ENCODE data around the gene PSME3IP1.

Gene PSME3IP1

DNA sequence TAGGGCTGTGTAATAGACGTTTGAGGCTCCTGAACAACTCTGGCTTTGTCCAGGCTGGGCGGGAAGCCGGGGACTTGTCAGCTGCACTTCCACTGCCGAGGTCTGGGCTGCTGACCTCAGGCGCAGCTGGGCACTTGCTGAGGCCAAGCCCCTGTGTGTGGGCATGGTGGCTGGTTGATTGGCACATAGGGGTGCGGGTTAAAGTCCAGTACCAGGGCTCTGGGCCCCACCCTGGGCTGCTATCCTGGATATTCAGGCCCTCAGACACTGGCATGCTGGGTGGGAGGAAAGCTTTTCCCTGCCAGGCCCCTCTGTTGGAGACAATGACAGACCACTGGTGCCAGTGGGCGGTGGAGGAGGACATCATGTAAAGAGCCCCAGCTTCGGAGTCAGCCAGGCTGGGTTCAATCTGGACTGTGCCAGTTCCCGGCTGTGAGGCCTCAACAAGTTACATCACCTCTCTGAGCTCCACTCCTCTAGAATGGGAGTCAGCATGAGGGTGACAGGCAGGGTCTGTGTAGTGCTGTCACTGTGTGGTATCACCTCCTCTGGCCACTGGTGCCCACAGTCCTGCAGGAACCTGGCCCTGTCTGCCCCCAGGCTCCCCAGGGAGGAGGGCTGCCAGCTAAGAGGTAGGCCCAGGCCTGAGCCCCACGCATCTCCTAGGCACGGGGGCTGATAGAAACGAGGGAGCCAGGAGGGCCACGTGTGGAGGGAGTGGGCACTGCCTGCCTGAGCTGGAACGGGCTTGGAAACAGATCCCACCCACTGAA, 42.5 kb downstream of the PSME3IP1 start:
- no peak for DNase-seq

DNA sequence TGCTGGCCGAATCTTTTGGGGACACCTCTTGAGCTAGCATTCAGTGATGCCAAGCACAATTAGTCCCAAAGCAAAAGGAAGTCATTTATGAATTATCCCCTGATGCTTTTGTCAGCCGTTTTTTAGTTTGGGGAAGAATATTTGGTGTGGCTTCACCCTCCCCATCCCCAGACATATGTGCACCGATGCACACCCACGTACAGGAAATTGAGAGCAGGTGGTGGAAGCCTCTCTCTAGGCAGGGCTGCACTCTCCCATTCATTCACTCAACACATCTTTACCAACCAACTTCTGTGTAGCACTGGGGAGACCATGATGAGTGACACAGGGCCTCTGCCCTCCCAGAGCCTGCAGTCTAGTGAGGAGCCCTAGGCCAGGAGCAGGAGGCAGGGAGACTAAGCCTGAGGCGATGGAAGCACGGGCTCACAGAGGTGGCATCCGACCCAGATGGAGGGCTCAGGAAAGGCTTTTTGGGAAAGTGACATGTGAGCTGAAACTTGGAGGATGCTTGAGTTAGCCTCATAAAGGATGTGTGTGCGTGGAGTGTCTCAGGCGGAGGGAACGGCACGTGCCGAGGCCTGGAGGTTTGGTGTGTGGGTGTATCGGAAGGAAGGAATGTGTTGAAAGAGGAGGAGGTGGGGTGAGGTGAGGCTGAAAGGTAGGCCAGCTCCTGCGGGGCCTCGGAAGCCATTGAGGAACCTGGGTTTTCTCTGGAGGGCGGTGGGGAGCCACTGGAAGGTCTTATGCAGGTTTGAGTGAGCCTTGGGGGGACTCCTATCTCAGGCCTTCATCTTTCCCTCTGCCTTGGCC, 43.8 kb downstream of the PSME3IP1 start:
- no peak for DNase-seq

DNA sequence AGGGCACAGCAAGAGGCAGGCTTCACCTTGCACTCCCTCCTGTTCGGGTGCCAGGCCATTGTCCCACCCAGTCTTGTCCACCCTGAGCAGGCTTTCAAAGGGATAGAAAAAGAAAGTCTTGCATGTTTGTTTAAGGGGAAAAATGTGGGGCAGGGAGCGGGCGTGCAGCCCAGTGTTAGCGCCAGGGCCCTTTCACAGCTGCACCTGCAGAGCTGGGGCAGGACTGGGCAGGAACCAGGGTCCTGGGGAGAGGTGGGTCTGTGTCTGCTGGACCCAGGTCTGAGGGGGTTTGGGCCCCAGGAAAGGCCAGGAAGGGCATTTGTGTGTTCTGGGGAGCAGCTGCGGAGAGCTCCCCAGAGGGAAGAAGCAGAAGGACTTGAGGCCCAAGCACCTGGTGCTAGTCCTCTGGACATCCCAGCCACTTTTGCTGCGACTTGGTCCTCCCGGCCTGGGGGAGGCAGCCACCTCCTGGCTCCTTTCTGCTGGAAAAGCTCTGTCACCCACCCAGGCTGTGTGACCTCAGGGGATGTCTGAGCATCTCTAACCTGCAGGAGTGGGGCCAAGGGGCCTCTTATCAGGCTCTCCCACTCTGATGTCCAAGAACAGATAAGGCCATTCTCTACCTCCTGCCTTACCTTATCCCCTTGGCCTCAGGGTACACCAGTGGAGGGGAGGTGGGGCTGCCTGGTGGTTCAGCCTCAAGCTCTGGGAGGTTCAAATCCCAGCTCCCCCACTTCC, 44.7 kb downstream of the PSME3IP1 start:
- no peak for DNase-seq

DNA sequence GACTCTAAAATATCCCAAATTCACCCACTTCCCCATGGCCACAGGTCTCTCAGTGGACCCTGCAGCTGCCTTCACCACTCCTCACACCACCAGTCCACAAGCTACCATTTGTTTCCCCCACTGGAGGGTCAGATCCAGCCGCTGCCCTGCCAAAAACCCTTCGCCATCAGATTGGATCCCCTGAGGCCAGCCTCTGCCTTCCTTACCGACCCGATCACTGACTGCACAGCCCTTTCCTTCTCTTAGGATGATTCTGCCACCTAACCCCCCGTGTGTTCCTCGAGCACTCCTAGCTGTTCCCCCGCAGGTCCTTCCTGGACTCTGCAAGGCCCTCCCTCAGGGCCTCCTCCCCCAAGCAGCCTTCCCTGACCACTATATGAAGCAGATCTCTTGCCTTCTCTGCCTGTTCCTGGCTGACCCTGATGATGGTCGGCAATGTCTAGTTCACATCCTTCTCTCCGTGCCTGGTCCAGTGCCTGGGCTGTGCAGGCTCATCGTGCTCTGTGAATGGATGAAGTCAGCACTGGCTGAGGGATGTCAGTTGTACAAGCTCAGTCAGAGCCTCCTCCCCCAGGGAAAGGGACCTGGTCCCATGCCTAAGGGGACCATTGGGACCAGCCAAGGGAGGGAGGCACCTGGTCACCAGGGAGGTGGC, 47.4 kb downstream of the PSME3IP1 start:
- no peak for DNase-seq

DNA sequence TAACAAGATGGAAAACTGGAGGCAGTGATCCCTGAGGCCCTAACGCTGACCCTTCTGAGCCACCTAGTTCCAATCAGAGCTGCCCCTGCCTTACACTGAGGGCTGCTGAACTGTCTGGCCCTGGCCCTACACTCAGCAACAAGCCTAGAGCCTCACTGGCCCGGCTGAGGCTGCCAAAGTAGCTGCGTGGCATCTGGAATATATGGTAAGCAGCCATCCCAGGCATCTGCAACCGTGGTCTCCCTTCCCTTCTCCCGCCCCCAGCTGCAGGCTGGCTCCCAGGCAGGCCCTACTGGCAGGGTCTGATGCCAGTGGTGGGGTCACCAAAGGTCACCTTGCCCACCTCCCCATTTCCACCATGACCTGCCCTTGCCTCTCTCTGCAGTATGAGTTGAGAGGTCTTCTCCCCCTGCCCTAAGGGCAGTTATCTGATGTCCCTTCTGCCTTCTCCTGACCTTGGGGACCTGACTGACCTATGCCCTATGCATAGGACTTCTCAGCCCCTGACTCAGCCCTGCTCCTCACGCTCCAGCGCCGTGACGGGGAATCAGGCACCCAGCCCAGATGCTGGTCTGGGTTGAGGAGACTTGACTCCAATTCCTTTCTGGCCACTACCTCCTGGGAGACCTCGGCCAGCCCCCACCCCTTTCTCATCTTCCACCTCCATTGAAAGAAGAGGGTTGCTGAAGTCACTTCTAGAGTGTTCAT, 48.1 kb downstream of the PSME3IP1 start:
- DNase-seq = no peak

DNA sequence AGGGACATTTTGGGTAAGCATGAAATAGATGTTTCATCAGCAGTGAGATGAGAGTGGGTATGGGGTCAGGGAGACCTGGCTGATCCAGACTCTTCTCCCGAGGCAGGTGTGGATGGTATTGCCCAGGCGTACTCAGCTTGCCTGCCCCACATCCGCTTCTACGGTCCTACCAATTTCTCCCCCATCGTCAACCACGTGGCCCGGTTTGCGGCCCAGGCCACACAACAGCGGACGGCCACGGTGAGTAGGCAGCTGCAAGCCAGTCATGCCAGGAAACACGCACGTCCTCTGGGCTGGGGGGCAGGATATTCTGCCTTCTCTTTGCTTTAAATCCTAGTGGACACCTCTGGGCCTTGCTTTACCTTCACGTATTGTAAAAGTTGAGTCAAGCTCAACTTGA, 48.8 kb downstream of the PSME3IP1 start:
- no peak for DNase-seq

DNA sequence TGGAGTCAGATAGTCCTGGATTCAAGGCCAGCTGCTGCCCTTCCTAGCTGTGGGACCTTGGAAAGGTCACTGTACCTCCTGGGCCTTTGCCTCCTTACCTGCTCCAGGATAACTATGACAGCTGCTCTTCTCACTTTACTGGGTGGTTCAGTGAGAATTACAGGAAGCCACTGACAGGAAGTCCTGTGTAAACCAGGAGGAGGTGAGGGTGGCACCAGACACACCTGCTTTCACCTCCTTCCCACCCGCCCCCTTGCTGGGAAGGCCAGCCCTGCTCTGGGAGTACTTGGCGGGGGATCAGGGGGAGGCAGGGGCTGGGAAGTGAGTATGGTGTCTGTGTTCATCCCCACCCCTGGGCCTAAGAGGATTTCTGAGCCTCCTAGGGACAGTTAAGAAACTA, 50.9 kb downstream of the PSME3IP1 start:
- DNase-seq = no peak

DNA sequence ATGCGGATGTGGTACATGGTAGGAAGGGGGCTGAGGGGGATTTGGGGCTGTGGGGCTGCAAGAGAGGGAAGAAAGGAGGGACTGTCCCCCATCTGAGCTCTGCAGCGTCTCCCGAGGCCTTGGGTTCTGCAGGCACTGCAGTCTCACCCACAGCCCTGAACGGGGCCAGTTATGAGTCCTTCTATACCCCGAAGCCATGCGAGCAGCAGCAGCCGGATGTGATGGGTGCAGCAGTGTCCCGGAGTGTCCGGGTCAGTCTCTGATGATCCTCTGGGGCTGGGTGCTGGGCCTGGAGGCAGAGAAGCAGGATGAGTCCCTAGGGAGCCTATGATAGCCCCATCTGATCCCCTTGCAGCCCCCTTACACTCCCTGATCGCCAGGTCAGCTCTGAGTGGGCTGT, 52.0 kb downstream of the PSME3IP1 start:
- no peak for DNase-seq

DNA sequence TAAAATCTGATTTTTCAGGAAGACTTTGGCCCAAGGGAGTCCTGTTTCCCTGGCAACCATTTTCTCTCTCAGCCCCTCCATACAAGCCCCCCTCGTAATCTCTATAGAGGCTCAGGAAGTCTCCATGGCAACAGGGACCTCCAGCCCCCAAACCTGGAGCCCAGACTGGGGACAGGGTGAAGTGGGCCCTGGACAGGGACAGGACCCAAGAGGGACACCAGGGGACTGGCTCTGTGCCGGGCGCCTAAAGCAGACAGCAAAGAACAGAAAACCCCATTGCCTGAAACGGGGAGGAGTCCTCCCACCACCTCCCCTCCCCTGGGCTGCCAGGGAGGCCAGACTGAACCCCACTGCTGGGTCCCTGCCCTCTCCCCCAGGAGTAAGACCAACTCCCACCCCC, 52.8 kb downstream of the PSME3IP1 start:
- DNase-seq = no peak

DNA sequence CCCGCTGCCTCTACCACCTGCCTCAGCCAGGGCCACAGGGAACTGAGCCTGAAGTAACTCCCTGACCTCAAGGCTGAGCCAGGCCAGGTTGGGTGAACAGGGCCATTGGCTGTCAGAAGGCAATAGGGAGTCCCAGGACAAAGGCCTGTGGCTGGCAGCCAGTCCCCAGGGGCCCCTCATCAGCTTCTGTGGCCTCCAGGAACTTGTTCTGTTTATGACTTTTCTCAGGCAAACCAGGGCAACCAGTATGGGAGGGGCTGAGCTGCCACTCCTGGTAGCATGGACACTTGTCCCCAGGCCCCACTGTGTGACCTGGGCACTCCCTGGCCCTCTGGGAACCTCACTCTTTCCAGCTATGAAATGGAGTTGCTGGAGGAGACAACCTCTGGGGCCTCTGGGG, 53.4 kb downstream of the PSME3IP1 start:
- DNase-seq = no peak

DNA sequence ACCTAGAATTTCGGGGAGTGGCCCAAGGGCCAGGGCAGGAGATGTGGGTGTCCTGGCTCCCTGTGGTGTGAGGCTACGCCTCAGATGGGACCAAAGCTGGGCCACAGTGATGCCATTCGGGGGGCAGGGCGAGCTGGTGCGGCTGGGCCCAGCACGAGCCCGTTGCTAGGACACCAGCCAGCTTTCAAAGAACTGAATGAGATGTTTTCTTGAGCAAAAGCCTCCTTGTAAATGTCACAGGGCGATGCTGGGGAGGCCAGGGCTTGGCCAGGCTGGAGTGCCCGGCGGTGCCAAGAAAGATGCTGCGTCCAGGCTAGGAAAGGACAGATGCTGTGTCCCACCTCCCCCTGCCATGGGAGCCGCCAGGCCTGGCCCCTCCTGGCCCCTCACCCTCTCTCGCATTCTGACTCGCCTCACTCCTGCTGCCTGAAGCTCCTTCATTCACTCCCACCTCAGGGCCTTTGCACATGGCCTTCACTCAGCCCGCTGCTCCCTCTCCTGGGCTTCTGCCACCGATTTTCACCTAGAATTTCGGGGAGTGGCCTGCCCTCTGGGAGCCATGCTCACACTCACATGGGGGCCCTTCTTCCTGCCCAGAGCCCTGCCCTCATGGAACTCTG, 54.4 kb downstream of the PSME3IP1 start:
- DNase-seq = no peak

DNA sequence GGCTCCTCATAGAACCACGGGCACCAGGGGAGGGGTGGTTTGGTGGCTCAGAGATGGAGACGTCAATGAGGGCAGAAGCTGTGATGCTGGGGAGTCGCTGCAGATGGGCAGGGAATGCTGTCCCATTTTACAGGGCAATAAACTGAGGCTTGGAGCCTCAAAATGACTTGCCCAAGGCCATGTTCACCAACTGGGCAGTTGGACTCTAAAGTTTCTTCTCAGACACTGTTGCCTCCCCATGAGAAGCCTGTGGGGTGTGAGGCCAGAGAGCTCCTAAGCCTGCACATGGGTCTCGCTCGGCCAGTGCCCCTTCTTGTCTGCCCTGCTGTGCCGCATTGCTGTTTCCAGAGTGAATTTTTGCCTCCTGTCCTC, 54.9 kb downstream of the PSME3IP1 start:
- no peak for DNase-seq

DNA sequence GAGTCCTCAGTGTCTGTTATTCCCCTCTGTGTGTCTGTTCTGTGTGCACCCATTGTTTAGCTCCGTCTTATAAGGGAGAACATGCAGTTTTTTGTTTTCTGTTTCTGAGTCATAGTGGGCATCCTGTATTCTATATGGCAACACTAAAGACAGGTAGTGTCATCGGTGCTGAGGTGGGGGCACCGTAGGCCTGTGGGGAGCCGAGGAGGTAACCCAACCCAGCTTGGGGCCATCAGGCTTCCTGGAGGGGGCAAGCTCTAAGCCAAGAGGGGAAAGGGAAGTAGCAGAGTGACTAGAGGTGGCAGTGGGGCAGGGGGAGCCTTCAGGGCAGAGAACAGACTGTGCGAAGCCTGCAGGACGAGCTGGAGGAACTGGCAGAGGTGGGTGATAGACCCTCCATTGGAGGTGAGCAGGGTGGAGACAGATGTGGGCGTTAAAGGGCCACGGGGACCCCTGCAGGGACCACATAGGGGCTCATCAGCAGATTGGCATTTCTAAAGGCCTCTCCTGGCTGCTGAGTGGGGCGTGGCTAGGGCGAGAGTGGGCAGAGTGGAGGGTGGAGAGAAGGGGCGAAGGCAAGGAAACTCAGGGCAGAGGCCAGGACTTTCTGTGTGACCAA, 57.0 kb downstream of the PSME3IP1 start:
- no peak for DNase-seq

DNA sequence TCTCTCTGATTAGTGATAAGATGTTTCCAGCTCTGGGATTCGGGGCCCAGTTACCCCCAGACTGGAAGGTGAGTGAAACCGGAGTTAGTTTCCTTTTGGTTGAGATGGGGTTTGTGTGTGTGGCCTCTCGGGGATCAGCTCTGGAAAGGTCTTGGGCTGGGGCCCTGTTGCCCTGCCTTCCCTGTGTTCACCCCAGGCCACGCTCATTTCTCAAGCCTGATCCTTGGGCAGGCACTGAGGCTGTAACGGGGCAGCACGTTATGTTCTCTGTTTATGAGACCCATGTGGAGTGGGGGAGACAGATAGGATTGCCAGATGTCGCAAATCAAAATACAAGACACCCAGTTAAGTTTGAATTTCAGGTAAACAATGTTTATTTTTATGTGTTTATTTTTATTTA, 58.0 kb downstream of the PSME3IP1 start:
- DNase-seq = no peak

DNA sequence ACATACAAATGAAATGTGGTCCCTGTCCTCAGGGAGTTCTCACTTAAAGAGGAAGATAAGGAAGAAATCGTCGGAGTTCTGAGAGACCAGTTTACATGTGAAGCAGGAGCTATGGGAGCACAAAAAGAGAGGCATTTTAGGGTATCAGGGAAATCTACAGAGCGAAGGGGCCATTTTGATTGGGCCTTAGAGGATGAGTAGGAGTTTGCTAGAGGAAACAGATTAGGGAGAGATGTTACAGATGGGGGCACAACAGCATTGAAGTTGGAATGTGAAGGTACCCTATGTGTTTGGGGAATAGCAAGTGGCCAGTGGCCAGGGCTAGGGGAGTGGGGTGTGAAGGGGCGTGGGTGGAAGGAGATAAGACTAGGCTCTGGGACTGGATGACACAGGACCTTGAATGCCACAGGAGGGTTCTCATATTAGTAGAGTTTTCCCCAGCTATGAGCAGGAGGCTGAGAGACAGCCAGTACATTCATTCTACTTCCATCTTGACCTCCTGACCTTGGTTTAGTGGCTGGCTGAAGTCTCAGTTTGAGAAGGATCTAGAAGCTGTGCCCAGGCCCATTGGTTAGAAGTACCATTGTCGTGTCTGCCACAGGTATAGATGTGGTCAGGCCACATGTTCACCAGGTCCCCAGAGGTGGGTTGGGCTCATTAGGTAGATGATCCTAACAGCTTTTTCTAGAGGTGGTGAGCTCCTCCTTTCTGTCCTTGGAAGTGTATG, 58.6 kb downstream of the PSME3IP1 start:
- DNase-seq = no peak

DNA sequence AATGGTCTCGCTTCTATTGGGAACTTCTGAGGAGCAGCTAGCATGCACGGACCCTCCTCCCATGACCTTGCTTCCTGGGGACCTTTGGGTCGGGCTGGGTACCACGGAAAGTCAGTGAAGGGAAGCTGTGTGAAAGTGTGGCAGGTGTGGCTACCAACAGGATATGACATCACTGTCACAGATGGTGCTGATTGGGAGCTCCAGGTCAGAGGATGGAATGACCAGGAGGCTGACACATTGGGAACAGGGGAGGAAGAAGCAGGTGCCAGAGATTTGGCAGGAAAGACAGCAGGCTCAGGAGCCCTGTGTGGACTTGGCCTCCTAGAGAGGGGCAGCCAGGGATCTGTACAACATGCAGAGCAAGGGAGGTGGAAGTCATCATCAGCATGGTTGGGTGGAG, 59.4 kb downstream of the PSME3IP1 start:
- DNase-seq = no peak

DNA sequence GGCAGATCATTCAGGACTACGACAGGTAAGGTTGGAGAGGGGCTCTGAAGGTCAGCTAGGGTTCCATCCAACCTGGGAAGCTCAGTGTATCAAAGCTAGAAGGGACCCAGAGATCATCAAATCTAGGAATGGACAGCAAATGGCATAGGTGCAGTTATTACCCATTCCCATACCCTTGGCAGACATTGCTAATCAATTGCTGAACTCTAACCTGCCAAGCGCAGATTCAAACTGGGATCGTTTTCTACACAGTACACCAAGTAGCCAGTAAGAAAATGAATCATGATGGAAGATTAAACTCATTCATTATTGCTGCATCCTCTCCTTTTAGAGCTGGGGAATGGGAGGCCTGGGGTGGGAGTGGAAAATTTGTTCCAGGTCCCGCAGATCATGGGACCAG, 59.9 kb downstream of the PSME3IP1 start:
- DNase-seq = no peak

DNA sequence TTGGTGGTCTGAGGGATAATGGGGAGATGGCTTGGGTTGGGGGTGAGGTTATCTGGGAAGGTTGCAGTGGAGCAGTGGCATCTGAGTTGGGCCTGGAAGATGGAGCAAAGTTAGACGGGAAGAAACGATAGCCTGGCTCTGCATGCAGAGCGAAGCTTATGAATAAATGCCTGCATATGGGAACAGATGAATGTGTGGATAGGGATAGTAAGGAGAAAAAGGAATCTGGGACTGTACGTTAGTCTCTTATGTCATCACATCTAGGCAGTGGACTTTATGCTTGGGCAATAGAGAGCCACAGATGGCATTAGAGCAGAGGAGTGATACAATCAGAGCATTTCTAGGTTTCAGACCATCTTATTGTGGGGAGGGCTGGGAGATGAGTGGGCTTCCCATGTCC, 60.5 kb downstream of the PSME3IP1 start:
- DNase-seq = no peak

DNA sequence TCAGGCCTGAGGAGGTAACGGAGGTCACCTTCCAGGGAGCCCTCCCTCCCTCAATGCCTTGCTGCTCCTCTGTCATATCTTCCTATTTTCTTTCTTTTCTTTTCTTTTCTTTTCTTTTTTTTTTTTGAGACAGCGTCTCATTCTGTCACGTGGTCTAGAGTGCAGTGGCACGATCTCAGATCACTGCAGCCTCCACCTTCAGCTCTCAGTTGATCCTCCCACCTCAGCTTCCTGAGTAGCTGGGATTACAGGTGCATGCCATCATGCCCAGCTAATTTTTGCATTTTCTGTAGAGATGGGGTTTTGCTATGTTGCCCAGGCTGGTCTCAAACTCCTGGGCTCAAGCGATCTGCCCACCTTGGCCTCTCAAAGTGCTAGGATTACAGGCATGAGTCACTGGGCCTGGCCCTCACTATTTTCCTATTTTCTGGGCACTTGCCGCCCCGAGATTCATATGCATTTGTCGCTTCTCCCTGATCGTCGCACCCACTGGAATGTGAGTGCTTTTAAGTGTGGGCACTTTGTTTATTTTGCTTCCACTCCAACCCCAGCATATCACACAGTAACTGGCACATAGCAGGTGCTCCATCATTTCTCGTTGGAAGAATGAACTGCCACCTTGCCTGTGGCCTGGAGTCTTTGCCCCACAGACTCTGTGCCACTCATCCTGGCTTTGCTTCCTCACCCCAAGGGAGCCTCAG, 61.7 kb downstream of the PSME3IP1 start:
- DNase-seq = no peak

Data from NCI-H187 (cell line).